ENCODE measurements around the gene ATP8A2. TPM values are rescaled to one million over a fixed set of nuclear protein-coding genes. Genes with fewer than 3 reads are reported as not detected.

The ATP8A2 gene
- total RNA-seq, 2 donors from 2014 or later = 0.10 to 0.64 TPM

GRCh38 chr13:25869941-25870340 lies 498.2 kb downstream of the ATP8A2 start:
- Histone ChIP-seq H3K4me1 (no peaks in the 10 kb centered on the region), H3K36me3 (no peaks in the 10 kb centered on the region), H3K9me3 (no peaks in the 10 kb centered on the region), H3K4me3 (no peak overlapping the region), H3K27me3 (no peaks in the 10 kb centered on the region), H3K27ac (no peak overlapping the region), H3K9ac (ENCODE audit: low read depth in 2 of 2, low read length in 2 of 2) (no peak overlapping the region)
- TF ChIP-seq CTCF (IDR thresholded peaks at IDR 0.05) = no peak
- intact Hi-C loops (cut with DNase I) = no loop called here
- no peak for DNase-seq

- no peak for DNase-seq
- no peaks in the 10 kb centered on the region for H3K4me1 ChIP-seq
- no peak for TF ChIP-seq CTCF (IDR thresholded peaks at IDR 0.05)
- H3K4me3 ChIP-seq = no peak overlapping the region
- no peaks in the 10 kb centered on the region for H3K36me3 ChIP-seq
- no peak overlapping the region for H3K27ac ChIP-seq
- intact Hi-C loops (cut with DNase I) = no loop called here
- no peaks in the 10 kb centered on the region for H3K27me3 ChIP-seq
- no peaks in the 10 kb centered on the region for H3K9me3 ChIP-seq
- no peak overlapping the region for H3K9ac ChIP-seq (ENCODE audit: low read depth in 2 of 2, low read length in 2 of 2)
These were observed 499.8 kb downstream of the ATP8A2 start for GRCh38 chr13:25871389-25872125.

GRCh38 chr13:25872481-25873241 lies 500.9 kb downstream of the ATP8A2 start:
- intact Hi-C loops (cut with DNase I) = no loop called here
- Histone ChIP-seq H3K4me3 (no peak overlapping the region), H3K9me3 (no peaks in the 10 kb centered on the region), H3K4me1 (no peaks in the 10 kb centered on the region), H3K9ac (ENCODE audit: low read depth in 2 of 2, low read length in 2 of 2) (no peak overlapping the region), H3K27me3 (no peaks in the 10 kb centered on the region), H3K27ac (no peak overlapping the region), H3K36me3 (no peaks in the 10 kb centered on the region)
- no peak for TF ChIP-seq CTCF (IDR thresholded peaks at IDR 0.05)
- no peak for DNase-seq

DNA sequence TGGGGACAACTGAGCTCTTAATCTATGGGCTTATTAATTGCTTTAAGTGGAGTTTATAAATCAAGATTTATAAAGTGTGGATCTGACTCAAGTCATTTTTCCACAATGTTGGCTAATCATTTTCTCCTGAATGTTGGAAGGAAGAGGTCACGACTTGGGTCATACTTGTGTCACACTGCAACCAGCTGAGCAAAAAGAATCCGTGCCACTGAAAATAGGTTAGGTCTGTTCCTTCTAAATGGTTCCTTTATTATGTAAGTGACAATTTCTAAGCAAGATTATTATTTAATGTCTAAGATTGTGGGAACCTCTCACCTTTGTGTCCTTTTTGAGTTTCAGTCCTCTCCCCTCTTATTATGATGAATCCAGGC lies 501.5 kb downstream of the ATP8A2 start:
- TF ChIP-seq CTCF (IDR thresholded peaks at IDR 0.05) = no peak
- H3K36me3 ChIP-seq = no peaks in the 10 kb centered on the region
- H3K4me3 ChIP-seq = no peak overlapping the region
- H3K4me1 ChIP-seq = no peaks in the 10 kb centered on the region
- DNase-seq = no peak
- intact Hi-C loops (cut with DNase I) = no loop called here
- no peak overlapping the region for H3K9ac ChIP-seq (ENCODE audit: low read depth in 2 of 2, low read length in 2 of 2)
- no peaks in the 10 kb centered on the region for H3K9me3 ChIP-seq
- H3K27ac ChIP-seq = no peak overlapping the region
- H3K27me3 ChIP-seq = no peaks in the 10 kb centered on the region

DNA sequence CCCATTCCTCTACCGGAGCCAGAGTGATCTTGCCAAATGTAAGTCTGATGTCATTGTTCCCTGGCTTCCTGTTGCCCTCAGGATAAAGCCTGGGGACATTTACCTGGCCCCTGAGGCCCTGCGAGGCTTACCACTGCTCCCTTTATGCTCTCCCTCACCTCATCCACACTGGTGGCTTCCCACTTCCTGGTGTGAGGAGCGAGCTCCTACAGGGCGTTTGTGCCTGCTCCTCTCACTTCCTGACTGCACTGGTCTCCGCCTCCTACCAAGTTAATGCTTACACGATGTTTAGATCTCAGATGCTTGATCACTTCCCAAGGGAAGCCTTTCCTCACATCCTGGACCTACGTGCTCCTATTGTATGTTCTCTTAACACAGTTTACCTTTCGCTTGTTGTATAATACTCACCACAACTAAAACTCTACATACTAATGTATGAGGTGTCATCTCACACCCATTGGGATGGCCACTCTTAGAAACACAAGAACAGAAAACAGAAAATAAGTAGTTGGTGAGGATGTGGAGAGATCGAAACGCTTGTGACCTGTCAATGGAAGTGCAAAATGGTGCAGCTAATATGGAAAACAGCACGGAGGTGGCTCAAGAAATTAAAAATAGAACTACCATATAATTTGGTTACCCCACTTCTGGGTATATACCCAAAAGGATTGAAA lies 502.4 kb downstream of the ATP8A2 start:
- no peaks in the 10 kb centered on the region for H3K4me1 ChIP-seq
- DNase-seq = no peak
- H3K4me3 ChIP-seq = no peak overlapping the region
- H3K9me3 ChIP-seq = no peaks in the 10 kb centered on the region
- H3K27me3 ChIP-seq = no peaks in the 10 kb centered on the region
- no peak for TF ChIP-seq CTCF (IDR thresholded peaks at IDR 0.05)
- no peak overlapping the region for H3K27ac ChIP-seq
- no peaks in the 10 kb centered on the region for H3K36me3 ChIP-seq
- intact Hi-C loops (cut with DNase I) = no loop called here
- H3K9ac ChIP-seq (ENCODE audit: low read depth in 2 of 2, low read length in 2 of 2) = no peak overlapping the region
